Nephron (organoid): ENCODE data around the gene NBL1.

Experiments used
- H3K27ac Mint-ChIP-seq, 3 experiments: 2 replicates each; pipeline ENCODE4 v1.8.0; 2020; ENCODE audit warnings: mixed read lengths in 3 of 3, mild to moderate bottlenecking in 2 of 3, moderate library complexity in 1 of 3
- H3K27me3 Mint-ChIP-seq: 2 replicates; pipeline ENCODE4 v1.8.0; 2021; ENCODE audit warnings: low read depth, mild to moderate bottlenecking, moderate library complexity, mixed read lengths
- H3K36me3 Mint-ChIP-seq: 2 replicates; pipeline ENCODE4 v1.8.0; 2020; ENCODE audit warnings: low read depth, mixed read lengths
- H3K4me1 Mint-ChIP-seq: 2 replicates; pipeline ENCODE4 v1.8.0; 2020; ENCODE audit warnings: mixed read lengths
- H3K4me3 Mint-ChIP-seq, 3 experiments: 2 replicates each; pipeline ENCODE4 v1.8.0; 2020; ENCODE audit warnings: mild to moderate bottlenecking in 3 of 3, mixed read lengths in 3 of 3, moderate library complexity in 2 of 3
- H3K9me3 Mint-ChIP-seq: 2 replicates; pipeline ENCODE4 v1.8.0; 2020; ENCODE audit warnings: mixed read lengths
- CTCF ChIP-seq, 3 experiments: fragments of 200-600 bp; sonication (generic); IDR thresholded peaks; one replicate each; pipeline ENCODE4 v1.5.0; 2021; ENCODE audit warnings: antibody characterized with exemption in 3 of 3; ENCODE audit not compliant: unreplicated experiment in 3 of 3

The NBL1 gene

DNA sequence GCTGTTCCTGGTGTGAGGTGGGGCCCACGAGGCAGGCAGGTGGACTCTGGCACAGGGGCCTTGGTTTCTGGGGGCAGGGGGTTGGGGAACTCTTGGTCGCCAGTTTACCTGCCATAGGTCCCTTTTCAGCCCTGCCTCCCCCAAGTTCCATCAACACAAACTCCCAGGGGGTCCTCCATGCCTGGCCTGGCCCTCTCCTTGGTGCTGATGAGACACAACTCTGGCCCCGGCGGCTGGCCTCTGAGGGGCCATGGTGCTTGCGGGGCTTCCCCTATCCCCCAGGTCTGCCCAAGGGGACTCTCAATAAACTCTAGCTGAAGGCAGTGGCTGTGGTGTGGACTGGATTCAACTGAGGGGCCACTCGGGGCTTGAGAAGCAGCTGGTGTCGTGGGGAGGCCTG, 36.5 kb downstream of the NBL1 start:
- H3K9me3 Mint-ChIP-seq: no peaks in the 10 kb centered on the region
- H3K36me3 Mint-ChIP-seq: no peaks in the 10 kb centered on the region
- H3K4me3 Mint-ChIP-seq: no peak overlapping the region
- no peak for TF ChIP-seq CTCF (IDR thresholded peaks at IDR 0.05; ENCODE audit: unreplicated experiment in 3 of 3)
- no peak overlapping the region for H3K27ac Mint-ChIP-seq
- H3K27me3 Mint-ChIP-seq: peaks cover 17% of the 10 kb centered on the region
- no peaks in the 10 kb centered on the region for H3K4me1 Mint-ChIP-seq

- Mint-ChIP-seq H3K27me3 (peaks cover 6% of the 10 kb centered on the region), H3K36me3 (no peaks in the 10 kb centered on the region), H3K9me3 (no peaks in the 10 kb centered on the region), H3K27ac (no peak overlapping the region), H3K4me3 (no peak overlapping the region), H3K4me1 (no peaks in the 10 kb centered on the region)
- no peak for TF ChIP-seq CTCF (IDR thresholded peaks at IDR 0.05; ENCODE audit: unreplicated experiment in 3 of 3)
These were observed 38.1 kb downstream of the NBL1 start for GRCh38 chr1:19682257-19682656.

- Mint-ChIP-seq H3K9me3 (no peaks in the 10 kb centered on the region), H3K4me1 (no peaks in the 10 kb centered on the region), H3K36me3 (no peaks in the 10 kb centered on the region), H3K27me3 (peaks cover 3% of the 10 kb centered on the region), H3K27ac (no peak overlapping the region), H3K4me3 (no peak overlapping the region)
- no peak for TF ChIP-seq CTCF (IDR thresholded peaks at IDR 0.05; ENCODE audit: unreplicated experiment in 3 of 3)
These were observed 38.8 kb downstream of the NBL1 start for GRCh38 chr1:19682901-19683300.

GRCh38 chr1:19683351-19683750, 39.2 kb downstream of the NBL1 start:
- Mint-ChIP-seq H3K4me1 (no peaks in the 10 kb centered on the region), H3K36me3 (no peaks in the 10 kb centered on the region), H3K4me3 (no peak overlapping the region), H3K27ac (no peak overlapping the region), H3K9me3 (peaks cover 2% of the 10 kb centered on the region), H3K27me3 (peaks cover 7% of the 10 kb centered on the region)
- TF ChIP-seq CTCF (IDR thresholded peaks at IDR 0.05; ENCODE audit: unreplicated experiment in 3 of 3): no peak

GRCh38 chr1:19684677-19685076, 40.6 kb downstream of the NBL1 start:
- Mint-ChIP-seq H3K27me3 (peaks cover 8% of the 10 kb centered on the region), H3K27ac (no peak overlapping the region)
- TF ChIP-seq CTCF (IDR thresholded peaks at IDR 0.05; ENCODE audit: unreplicated experiment in 3 of 3): no peak

DNA sequence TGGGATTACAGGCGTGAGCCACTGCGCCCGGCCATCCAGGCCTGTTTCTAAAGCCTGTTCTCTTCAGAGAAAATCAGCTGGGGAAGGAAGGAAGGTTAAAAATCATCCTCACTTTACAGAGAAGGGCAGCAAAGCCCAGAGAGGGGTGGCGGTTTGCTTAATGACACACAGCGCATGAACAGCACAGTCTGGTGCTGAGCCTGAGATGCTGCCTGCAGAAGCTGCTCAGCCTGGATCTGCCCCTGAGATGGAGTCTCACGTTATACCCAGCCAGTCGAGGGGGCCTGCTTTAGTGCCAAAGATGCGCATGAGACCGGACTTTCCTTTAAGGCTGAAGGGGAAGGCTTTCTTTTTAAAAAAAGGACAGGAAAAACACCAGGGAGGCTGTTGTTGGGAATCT, 41.9 kb downstream of the NBL1 start:
- Mint-ChIP-seq H3K9me3 (peaks cover 2% of the 10 kb centered on the region), H3K36me3 (no peaks in the 10 kb centered on the region), H3K4me3 (no peak overlapping the region), H3K27me3 (peaks cover 4% of the 10 kb centered on the region), H3K27ac (no peak overlapping the region), H3K4me1 (no peaks in the 10 kb centered on the region)
- no peak for TF ChIP-seq CTCF (IDR thresholded peaks at IDR 0.05; ENCODE audit: unreplicated experiment in 3 of 3)

More at GRCh38 chr1:19684677-19685076, 40.6 kb downstream of the NBL1 start:
- no peak overlapping the region for H3K4me3 Mint-ChIP-seq
- no peaks in the 10 kb centered on the region for H3K4me1 Mint-ChIP-seq
- H3K36me3 Mint-ChIP-seq: no peaks in the 10 kb centered on the region
- peaks cover 2% of the 10 kb centered on the region for H3K9me3 Mint-ChIP-seq
